HL-60 (cell line): ENCODE measurements around the gene CSNK1A1.

Experiments
- DNase-seq, 2 experiments: peaks; one replicate each; pipeline ENCODE4 v3.0.0-alpha.2; 2010 to 2020; ENCODE audit warnings: low read depth in 1 of 2, low spot score in 1 of 2
- H3K27ac ChIP-seq: fragments of 250-450 bp; sonication (Bioruptor Pico); replicated peaks from 2 replicates; pipeline ENCODE4 v1.5.1; 2020; ENCODE audit warnings: mild to moderate bottlenecking, moderate library complexity
- H3K27me3 ChIP-seq: fragments of 250-450 bp; sonication (Bioruptor Pico); 2 replicates; pipeline ENCODE4 v1.5.1; 2021; ENCODE audit warnings: mild to moderate bottlenecking, moderate library complexity; ENCODE audit not compliant: insufficient read depth, poor library complexity, severe bottlenecking
- H3K4me3 ChIP-seq: replicated peaks from 2 replicates; pipeline ENCODE4 v1.5.1; 2011; ENCODE audit warnings: mild to moderate bottlenecking, control low read depth, low read length; ENCODE audit not compliant: insufficient read depth
- GABPA ChIP-seq: IDR thresholded peaks from 2 replicates; pipeline ENCODE4 v1.6.1; 2012; ENCODE audit warnings: low read depth
- POLR2AphosphoS5 ChIP-seq: IDR thresholded peaks from 2 replicates; pipeline ENCODE4 v1.6.1; 2012; ENCODE audit warnings: low read depth
- SPI1 ChIP-seq: IDR thresholded peaks from 2 replicates; pipeline ENCODE4 v1.6.1; 2012; ENCODE audit warnings: low read depth, mild to moderate bottlenecking, borderline replicate concordance
- TF ChIP-seq, protein P1 (sequence below): IDR thresholded peaks from one replicate; pipeline ENCODE4 v1.5.1; 2011; ENCODE audit warnings: low read length, control low read depth, inconsistent platforms; ENCODE audit not compliant: insufficient read depth
- TF ChIP-seq, protein P2 (sequence below): IDR thresholded peaks from 2 replicates; pipeline ENCODE4 v1.6.1; 2012; ENCODE audit warnings: low read depth; ENCODE audit not compliant: insufficient replicate concordance

Gene CSNK1A1

DNA sequence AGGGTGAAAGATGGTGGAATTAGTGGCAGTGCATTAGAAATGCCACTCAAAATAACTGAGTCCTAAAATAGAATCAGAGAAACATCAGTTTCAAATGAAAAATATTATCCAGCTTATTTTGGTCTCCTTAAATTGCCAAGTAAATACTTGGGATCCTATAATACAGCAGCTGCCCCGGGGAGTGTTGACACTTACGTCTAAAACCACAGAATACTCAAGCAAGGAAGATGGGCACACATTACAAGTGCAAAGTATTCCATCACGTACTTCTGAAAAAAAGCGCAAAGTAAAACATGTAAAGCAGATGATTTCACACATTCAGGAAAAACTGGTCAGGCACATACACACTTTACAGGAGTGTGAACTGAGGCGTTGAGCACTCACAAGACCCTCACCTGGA is 27.7 kb upstream of the CSNK1A1 start:
- no peak overlapping the region for H3K27ac ChIP-seq
- H3K4me3 ChIP-seq, result no peak overlapping the region
- DNase-seq, result no peak
- TF ChIP-seq, protein P1, sequence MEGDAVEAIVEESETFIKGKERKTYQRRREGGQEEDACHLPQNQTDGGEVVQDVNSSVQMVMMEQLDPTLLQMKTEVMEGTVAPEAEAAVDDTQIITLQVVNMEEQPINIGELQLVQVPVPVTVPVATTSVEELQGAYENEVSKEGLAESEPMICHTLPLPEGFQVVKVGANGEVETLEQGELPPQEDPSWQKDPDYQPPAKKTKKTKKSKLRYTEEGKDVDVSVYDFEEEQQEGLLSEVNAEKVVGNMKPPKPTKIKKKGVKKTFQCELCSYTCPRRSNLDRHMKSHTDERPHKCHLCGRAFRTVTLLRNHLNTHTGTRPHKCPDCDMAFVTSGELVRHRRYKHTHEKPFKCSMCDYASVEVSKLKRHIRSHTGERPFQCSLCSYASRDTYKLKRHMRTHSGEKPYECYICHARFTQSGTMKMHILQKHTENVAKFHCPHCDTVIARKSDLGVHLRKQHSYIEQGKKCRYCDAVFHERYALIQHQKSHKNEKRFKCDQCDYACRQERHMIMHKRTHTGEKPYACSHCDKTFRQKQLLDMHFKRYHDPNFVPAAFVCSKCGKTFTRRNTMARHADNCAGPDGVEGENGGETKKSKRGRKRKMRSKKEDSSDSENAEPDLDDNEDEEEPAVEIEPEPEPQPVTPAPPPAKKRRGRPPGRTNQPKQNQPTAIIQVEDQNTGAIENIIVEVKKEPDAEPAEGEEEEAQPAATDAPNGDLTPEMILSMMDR, result no peak
- TF ChIP-seq GABPA (no peak), POLR2AphosphoS5 (no peak), SPI1 (no peak)
- TF ChIP-seq, protein P2, sequence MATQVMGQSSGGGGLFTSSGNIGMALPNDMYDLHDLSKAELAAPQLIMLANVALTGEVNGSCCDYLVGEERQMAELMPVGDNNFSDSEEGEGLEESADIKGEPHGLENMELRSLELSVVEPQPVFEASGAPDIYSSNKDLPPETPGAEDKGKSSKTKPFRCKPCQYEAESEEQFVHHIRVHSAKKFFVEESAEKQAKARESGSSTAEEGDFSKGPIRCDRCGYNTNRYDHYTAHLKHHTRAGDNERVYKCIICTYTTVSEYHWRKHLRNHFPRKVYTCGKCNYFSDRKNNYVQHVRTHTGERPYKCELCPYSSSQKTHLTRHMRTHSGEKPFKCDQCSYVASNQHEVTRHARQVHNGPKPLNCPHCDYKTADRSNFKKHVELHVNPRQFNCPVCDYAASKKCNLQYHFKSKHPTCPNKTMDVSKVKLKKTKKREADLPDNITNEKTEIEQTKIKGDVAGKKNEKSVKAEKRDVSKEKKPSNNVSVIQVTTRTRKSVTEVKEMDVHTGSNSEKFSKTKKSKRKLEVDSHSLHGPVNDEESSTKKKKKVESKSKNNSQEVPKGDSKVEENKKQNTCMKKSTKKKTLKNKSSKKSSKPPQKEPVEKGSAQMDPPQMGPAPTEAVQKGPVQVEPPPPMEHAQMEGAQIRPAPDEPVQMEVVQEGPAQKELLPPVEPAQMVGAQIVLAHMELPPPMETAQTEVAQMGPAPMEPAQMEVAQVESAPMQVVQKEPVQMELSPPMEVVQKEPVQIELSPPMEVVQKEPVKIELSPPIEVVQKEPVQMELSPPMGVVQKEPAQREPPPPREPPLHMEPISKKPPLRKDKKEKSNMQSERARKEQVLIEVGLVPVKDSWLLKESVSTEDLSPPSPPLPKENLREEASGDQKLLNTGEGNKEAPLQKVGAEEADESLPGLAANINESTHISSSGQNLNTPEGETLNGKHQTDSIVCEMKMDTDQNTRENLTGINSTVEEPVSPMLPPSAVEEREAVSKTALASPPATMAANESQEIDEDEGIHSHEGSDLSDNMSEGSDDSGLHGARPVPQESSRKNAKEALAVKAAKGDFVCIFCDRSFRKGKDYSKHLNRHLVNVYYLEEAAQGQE, result no peak
- H3K27me3 ChIP-seq, result peaks cover 28% of the 10 kb centered on the region

DNA sequence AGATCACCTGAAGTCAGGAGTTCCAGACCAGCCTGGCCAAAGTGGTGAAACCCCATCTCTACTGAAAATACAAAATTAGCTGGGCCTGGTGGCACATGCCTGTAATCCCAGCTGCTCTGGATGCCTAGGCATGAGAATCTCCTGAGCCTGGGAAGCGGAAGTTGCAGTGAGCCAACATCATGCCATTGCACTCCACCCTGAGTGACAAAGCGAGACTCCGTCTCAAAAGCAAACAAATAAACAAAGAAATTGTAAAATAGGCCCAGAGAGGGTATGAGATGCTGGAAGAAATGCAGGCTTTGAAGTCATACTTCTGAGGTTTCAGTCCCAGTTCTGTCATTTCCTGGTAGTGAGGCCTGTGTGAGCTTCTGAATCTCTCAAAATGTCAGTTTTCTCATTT is 24.8 kb upstream of the CSNK1A1 start:
- H3K4me3 ChIP-seq, result no peak overlapping the region
- H3K27ac ChIP-seq, result no peak overlapping the region
- TF ChIP-seq, protein P1, result no peak
- TF ChIP-seq, protein P2, result no peak
- TF ChIP-seq GABPA (no peak), SPI1 (no peak), POLR2AphosphoS5 (no peak)
- no peak for DNase-seq
- H3K27me3 ChIP-seq, result peaks cover 18% of the 10 kb centered on the region

DNA sequence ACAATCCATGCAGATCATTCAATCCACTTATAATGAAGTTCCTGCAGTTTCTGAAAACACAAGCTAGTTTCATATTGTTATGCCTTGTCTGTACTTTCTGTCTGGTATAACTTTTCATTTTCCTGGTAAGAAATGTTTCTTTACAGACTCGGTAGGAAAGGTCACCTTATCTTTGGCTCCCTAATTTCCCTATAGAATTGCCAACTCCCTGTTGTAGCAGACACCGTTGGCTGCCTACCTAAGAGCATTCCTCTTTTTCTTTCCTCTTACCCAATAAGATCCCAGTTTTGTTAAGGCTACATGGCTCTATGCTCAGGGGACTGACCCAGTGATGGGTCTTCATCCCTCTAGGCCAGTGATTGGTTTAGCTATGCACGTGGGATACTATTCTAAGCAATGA is 23.9 kb upstream of the CSNK1A1 start:
- peaks cover 9% of the 10 kb centered on the region for H3K27me3 ChIP-seq
- H3K4me3 ChIP-seq, result no peak overlapping the region
- no peak for DNase-seq
- no peak overlapping the region for H3K27ac ChIP-seq
- TF ChIP-seq, protein P2, result no peak
- TF ChIP-seq SPI1, result no peak
- TF ChIP-seq, protein P1, result no peak
- no peak for TF ChIP-seq GABPA
- no peak for TF ChIP-seq POLR2AphosphoS5
